ENCODE measurements around the gene EFCAB6. TPM values are rescaled to one million over a fixed set of nuclear protein-coding genes. Genes with fewer than 3 reads are reported as not detected.

The EFCAB6 gene
- total RNA-seq, 2 donors from 2014 or later = 2.2 to 2.5 TPM

GRCh38 chr22:43531651-43532050, 280.5 kb downstream of the EFCAB6 start:
- H3K27me3 ChIP-seq (replicated peaks; ENCODE audit: insufficient read depth) = no peaks in the 10 kb centered on the region
- H3K4me3 ChIP-seq = no peak overlapping the region
- H3K4me1 ChIP-seq (ENCODE audit: control insufficient read depth in 1 of 2, low read depth in 2 of 2) = no peaks in the 10 kb centered on the region
- H3K9me3 ChIP-seq = no peaks in the 10 kb centered on the region
- no peak for TF ChIP-seq CTCF (IDR thresholded peaks at IDR 0.05)
- H3K36me3 ChIP-seq = no peaks in the 10 kb centered on the region
- no peak overlapping the region for H3K27ac ChIP-seq
- ATAC-seq (ENCODE audit: insufficient number of reproducible peaks, low FRiP score, low read depth) = no peak
- no peak for DNase-seq (ENCODE audit: low spot score)

GRCh38 chr22:43530349-43531201, 281.5 kb downstream of the EFCAB6 start:
- Histone ChIP-seq H3K36me3 (no peaks in the 10 kb centered on the region), H3K27ac (no peak overlapping the region), H3K9me3 (no peaks in the 10 kb centered on the region), H3K4me3 (no peak overlapping the region), H3K27me3 (replicated peaks; ENCODE audit: insufficient read depth) (no peaks in the 10 kb centered on the region), H3K4me1 (ENCODE audit: control insufficient read depth in 1 of 2, low read depth in 2 of 2) (no peaks in the 10 kb centered on the region)
- ATAC-seq (ENCODE audit: insufficient number of reproducible peaks, low FRiP score, low read depth) (no peak), DNase-seq (ENCODE audit: low spot score) (no peak)
- no peak for TF ChIP-seq CTCF (IDR thresholded peaks at IDR 0.05)

- H3K27ac ChIP-seq = no peak overlapping the region
- H3K36me3 ChIP-seq = no peaks in the 10 kb centered on the region
- H3K4me1 ChIP-seq (ENCODE audit: control insufficient read depth in 1 of 2, low read depth in 2 of 2) = no peaks in the 10 kb centered on the region
- no peaks in the 10 kb centered on the region for H3K27me3 ChIP-seq (replicated peaks; ENCODE audit: insufficient read depth)
- H3K4me3 ChIP-seq = no peak overlapping the region
- DNase-seq (ENCODE audit: low spot score) (no peak), ATAC-seq (ENCODE audit: insufficient number of reproducible peaks, low FRiP score, low read depth) (no peak)
- no peaks in the 10 kb centered on the region for H3K9me3 ChIP-seq
- TF ChIP-seq CTCF (IDR thresholded peaks at IDR 0.05) = no peak
Observed at GRCh38 chr22:43529934-43530333, 282.2 kb downstream of the EFCAB6 start.

- Histone ChIP-seq H3K27ac (no peak overlapping the region), H3K27me3 (replicated peaks; ENCODE audit: insufficient read depth) (no peaks in the 10 kb centered on the region), H3K9me3 (no peaks in the 10 kb centered on the region), H3K4me3 (no peak overlapping the region), H3K4me1 (ENCODE audit: control insufficient read depth in 1 of 2, low read depth in 2 of 2) (no peaks in the 10 kb centered on the region), H3K36me3 (no peaks in the 10 kb centered on the region)
- TF ChIP-seq CTCF (IDR thresholded peaks at IDR 0.05) = no peak
- ATAC-seq (ENCODE audit: insufficient number of reproducible peaks, low FRiP score, low read depth) (no peak), DNase-seq (ENCODE audit: low spot score) (no peak)
Observed at GRCh38 chr22:43529461-43529860, 282.6 kb downstream of the EFCAB6 start.

GRCh38 chr22:43528601-43529360, 283.3 kb downstream of the EFCAB6 start:
- Histone ChIP-seq H3K27ac (no peak overlapping the region), H3K4me1 (ENCODE audit: control insufficient read depth in 1 of 2, low read depth in 2 of 2) (no peaks in the 10 kb centered on the region), H3K27me3 (replicated peaks; ENCODE audit: insufficient read depth) (no peaks in the 10 kb centered on the region), H3K4me3 (no peak overlapping the region), H3K36me3 (no peaks in the 10 kb centered on the region), H3K9me3 (no peaks in the 10 kb centered on the region)
- no peak for DNase-seq (ENCODE audit: low spot score)
- TF ChIP-seq CTCF (IDR thresholded peaks at IDR 0.05) = no peak
- no peak for ATAC-seq (ENCODE audit: insufficient number of reproducible peaks, low FRiP score, low read depth)
